Panc1 (cell line): ENCODE data around the gene MOXD1. TPM values are rescaled to one million over a fixed set of nuclear protein-coding genes. Genes with fewer than 3 reads are reported as not detected.

ENCODE experiments used
- ATAC-seq: fragments of 200-7000 bp; cut with Tn5 transposase; 2 replicates; pipeline ENCODE4 v1.9.1; 2020; ENCODE audit warnings: mild to moderate bottlenecking, moderate library complexity
- BruUV-seq: library from RNA; stranded (reverse); fragments of 400-500 nt; replicated peaks from 2 replicates; lab custom pipeline; 2021; lab: Mats Ljungman, UMichigan
- CTCF ChIA-PET: fragments of 300-600 bp; sonication (Branson Sonifier 250); formaldehyde crosslinking; loops from one replicate; lab custom pipeline; 2022; ENCODE audit warnings: antibody characterized with exemption; lab: Charles Lee
- POLR2A ChIA-PET: fragments of 300-600 bp; sonication (Branson Sonifier 250); formaldehyde crosslinking; loops from one replicate; lab custom pipeline; 2022; ENCODE audit warnings: antibody characterized with exemption; lab: Charles Lee
- DNase-seq: peaks from one replicate; pipeline ENCODE4 v3.0.0-alpha.2; 2010; ENCODE audit warnings: low read depth, low spot score
- H3K27ac ChIP-seq: 2 replicates; pipeline ENCODE4 v1.5.1; 2011; ENCODE audit warnings: mild to moderate bottlenecking, low read length, inconsistent platforms
- H3K27me3 ChIP-seq: fragments of 200-500 bp; sonication (Bioruptor generic); 2 replicates; pipeline ENCODE4 v1.6.0; 2014; ENCODE audit warnings: low read length, inconsistent platforms; ENCODE audit not compliant: control insufficient read depth, insufficient read depth
- H3K36me3 ChIP-seq: fragments of 200-500 bp; sonication (Bioruptor generic); 2 replicates; pipeline ENCODE4 v1.5.1; 2014; ENCODE audit warnings: inconsistent platforms, mild to moderate bottlenecking, low read length, moderate library complexity; ENCODE audit not compliant: control insufficient read depth, insufficient read depth
- H3K4me1 ChIP-seq: 2 replicates; pipeline ENCODE4 v1.5.1; 2011; ENCODE audit warnings: inconsistent platforms, mild to moderate bottlenecking, low read length, moderate library complexity; ENCODE audit not compliant: control insufficient read depth, insufficient read depth
- H3K4me3 ChIP-seq, 2 experiments: 2 replicates each; pipeline ENCODE4 v1.5.1; 2011 to 2012; ENCODE audit warnings: low read depth in 2 of 2, low read length in 2 of 2, mild to moderate bottlenecking in 2 of 2, inconsistent platforms in 1 of 2, moderate library complexity in 1 of 2
- H3K9me3 ChIP-seq: fragments of 200-500 bp; sonication (Bioruptor generic); 2 replicates; pipeline ENCODE4 v1.5.1; 2014; ENCODE audit warnings: low read depth, mild to moderate bottlenecking, inconsistent platforms, low read length, moderate library complexity; ENCODE audit not compliant: control insufficient read depth, insufficient read depth
- SIN3A ChIP-seq: IDR thresholded peaks from 2 replicates; pipeline ENCODE4 v1.6.1; 2012; ENCODE audit warnings: low read depth, mild to moderate bottlenecking, low read length, moderate library complexity, borderline replicate concordance; ENCODE audit not compliant: insufficient read depth
- in situ Hi-C: cut with HindIII; loops from 2 replicates; pipeline ENCODE4 v1.10.0; 2016; ENCODE audit warnings: low sequenced_read_pairs, low pct_unique_long_range_greater_than_20kb
- intact Hi-C: fragments of 100-400 bp; cut with micrococcal nuclease; formaldehyde crosslinking; loops from one replicate; pipeline ENCODE4 v1.10.0; 2022; ENCODE audit not compliant: unreplicated experiment
- total RNA-seq: library from RNA; stranded (reverse); gene quantifications from one replicate; pipeline ENCODE4 v1.2.1, GENCODE V29; 2021; ENCODE audit not compliant: unreplicated experiment
- TF ChIP-seq, protein P1 (sequence below), 2 experiments: IDR thresholded peaks; 2 replicates each; pipeline ENCODE4 v1.6.1; 2011 to 2012; ENCODE audit warnings: low read depth in 2 of 2, control low read depth in 1 of 2, low read length in 1 of 2, mild to moderate bottlenecking in 1 of 2, moderate library complexity in 1 of 2; ENCODE audit not compliant: insufficient read depth in 1 of 2
- TF ChIP-seq, protein P2 (sequence below): fragments of 450-650 bp; IDR thresholded peaks from 2 replicates; pipeline ENCODE4 v1.5.1; 2017; ENCODE audit warnings: mild to moderate bottlenecking

Gene MOXD1
- total RNA-seq, 1 experiment from 2014 or later = 0.21 TPM

DNA sequence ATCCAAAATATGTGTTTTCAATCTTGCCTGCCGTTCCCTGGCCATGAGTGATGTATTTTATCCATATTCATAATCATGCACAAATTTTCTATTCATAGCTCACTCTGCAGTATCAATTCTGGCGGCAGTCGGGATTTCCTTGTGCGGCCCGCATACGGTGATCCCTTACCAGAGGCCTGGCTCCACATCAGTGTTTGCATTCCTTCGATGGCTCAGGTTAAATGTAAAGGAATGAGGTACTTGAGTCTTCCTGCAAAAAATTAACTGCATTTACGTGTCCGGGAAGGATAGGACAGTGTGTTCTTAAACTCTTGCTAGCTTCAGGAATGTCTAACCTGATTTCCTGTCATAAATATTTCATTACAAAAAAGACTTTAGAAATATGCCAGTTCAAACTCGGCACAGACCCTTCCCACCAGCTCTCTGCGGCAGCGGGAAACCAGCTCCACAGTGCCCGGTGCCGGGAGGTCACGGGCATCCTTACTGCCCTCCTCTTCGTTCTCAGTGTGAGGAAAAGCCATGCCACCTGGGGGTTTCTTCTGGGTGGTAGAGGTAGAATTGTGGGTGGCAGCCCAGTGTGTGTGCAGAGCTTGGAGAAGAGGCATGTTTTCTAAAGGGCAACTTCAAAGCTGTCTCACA is 154.5 kb downstream of the MOXD1 start:
- BruUV-seq = no TSS peak
- Histone ChIP-seq H3K9me3 (no peaks in the 10 kb centered on the region), H3K4me1 (no peaks in the 10 kb centered on the region), H3K4me3 (no peak overlapping the region), H3K27me3 (no peaks in the 10 kb centered on the region), H3K27ac (no peak overlapping the region), H3K36me3 (no peaks in the 10 kb centered on the region)
- TF ChIP-seq, protein P1, sequence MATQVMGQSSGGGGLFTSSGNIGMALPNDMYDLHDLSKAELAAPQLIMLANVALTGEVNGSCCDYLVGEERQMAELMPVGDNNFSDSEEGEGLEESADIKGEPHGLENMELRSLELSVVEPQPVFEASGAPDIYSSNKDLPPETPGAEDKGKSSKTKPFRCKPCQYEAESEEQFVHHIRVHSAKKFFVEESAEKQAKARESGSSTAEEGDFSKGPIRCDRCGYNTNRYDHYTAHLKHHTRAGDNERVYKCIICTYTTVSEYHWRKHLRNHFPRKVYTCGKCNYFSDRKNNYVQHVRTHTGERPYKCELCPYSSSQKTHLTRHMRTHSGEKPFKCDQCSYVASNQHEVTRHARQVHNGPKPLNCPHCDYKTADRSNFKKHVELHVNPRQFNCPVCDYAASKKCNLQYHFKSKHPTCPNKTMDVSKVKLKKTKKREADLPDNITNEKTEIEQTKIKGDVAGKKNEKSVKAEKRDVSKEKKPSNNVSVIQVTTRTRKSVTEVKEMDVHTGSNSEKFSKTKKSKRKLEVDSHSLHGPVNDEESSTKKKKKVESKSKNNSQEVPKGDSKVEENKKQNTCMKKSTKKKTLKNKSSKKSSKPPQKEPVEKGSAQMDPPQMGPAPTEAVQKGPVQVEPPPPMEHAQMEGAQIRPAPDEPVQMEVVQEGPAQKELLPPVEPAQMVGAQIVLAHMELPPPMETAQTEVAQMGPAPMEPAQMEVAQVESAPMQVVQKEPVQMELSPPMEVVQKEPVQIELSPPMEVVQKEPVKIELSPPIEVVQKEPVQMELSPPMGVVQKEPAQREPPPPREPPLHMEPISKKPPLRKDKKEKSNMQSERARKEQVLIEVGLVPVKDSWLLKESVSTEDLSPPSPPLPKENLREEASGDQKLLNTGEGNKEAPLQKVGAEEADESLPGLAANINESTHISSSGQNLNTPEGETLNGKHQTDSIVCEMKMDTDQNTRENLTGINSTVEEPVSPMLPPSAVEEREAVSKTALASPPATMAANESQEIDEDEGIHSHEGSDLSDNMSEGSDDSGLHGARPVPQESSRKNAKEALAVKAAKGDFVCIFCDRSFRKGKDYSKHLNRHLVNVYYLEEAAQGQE (IDR thresholded peaks at IDR 0.05; ENCODE audit: insufficient read depth in 1 of 2, low read depth in 2 of 2, low read length in 1 of 2) = no peak
- intact Hi-C loops = no loop called here
- CTCF ChIA-PET = no interaction called here
- no peak for ATAC-seq
- no peak for DNase-seq
- in situ Hi-C loops = no loop called here
- POLR2A ChIA-PET = no interaction called here

DNA sequence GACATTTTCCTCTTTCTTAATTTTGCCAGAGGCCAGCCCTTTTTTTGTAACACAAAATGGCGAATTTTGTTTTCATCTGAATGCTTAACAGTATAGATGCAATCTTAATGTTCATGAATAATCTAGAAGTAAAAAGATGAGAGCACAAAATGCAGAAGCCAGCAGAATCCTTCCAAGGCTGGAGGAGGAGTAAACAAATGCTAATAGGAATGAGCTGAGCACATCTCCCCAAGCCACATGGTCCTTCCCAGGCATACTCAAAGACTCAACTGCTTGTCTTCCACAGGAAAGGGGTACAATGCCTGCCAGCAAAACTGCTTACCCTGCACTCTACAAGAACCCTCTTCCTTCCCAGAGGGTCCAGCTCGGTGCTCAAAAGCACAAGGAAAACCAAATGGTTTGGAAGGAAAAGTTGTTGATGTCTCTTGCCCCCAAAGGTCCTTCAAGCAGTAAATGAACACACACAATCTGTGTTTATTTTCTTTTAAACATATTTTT is 155.1 kb downstream of the MOXD1 start:
- BruUV-seq = no TSS peak
- no peak for DNase-seq
- ChIA-PET CTCF (no interaction called here), POLR2A (no interaction called here)
- TF ChIP-seq, protein P2, sequence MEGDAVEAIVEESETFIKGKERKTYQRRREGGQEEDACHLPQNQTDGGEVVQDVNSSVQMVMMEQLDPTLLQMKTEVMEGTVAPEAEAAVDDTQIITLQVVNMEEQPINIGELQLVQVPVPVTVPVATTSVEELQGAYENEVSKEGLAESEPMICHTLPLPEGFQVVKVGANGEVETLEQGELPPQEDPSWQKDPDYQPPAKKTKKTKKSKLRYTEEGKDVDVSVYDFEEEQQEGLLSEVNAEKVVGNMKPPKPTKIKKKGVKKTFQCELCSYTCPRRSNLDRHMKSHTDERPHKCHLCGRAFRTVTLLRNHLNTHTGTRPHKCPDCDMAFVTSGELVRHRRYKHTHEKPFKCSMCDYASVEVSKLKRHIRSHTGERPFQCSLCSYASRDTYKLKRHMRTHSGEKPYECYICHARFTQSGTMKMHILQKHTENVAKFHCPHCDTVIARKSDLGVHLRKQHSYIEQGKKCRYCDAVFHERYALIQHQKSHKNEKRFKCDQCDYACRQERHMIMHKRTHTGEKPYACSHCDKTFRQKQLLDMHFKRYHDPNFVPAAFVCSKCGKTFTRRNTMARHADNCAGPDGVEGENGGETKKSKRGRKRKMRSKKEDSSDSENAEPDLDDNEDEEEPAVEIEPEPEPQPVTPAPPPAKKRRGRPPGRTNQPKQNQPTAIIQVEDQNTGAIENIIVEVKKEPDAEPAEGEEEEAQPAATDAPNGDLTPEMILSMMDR = no peak
- TF ChIP-seq SIN3A = no peak
- ATAC-seq = no peak
- Histone ChIP-seq H3K9me3 (no peaks in the 10 kb centered on the region), H3K4me3 (no peak overlapping the region), H3K4me1 (no peaks in the 10 kb centered on the region), H3K36me3 (no peaks in the 10 kb centered on the region), H3K27ac (no peak overlapping the region), H3K27me3 (no peaks in the 10 kb centered on the region)
- in situ Hi-C loops = no loop called here
- intact Hi-C loops = no loop called here

Other genes with a start within 250 kb of the MOXD1 start
- 40.6 TPM for gene STX7, start 111.6 kb upstream of the MOXD1 start, total RNA-seq
- not detected for gene TAAR9, start 136.8 kb upstream of the MOXD1 start, total RNA-seq
- gene TAAR8, start 151.2 kb upstream of the MOXD1 start, total RNA-seq = not detected
- not detected for gene TAAR6, start 168.8 kb upstream of the MOXD1 start, total RNA-seq
- not detected for gene TAAR5, start 188.3 kb upstream of the MOXD1 start, total RNA-seq
- not detected for gene TAAR2, start 222.8 kb upstream of the MOXD1 start, total RNA-seq